Cardiac atrium fibroblast (primary cell): Measurements from ENCODE around the gene RAB39B. TPM values are rescaled to one million over a fixed set of nuclear protein-coding genes. Genes with fewer than 3 reads are reported as not detected.

ENCODE experiments used
- total RNA-seq: library from RNA; depleted of rRNA; stranded (reverse); fragments of >200 nt; gene quantifications from 2 replicates; pipeline ENCODE4 v1.2.3, GENCODE V29; 2015

Gene RAB39B
- total RNA-seq = not detected in 2 replicates

GRCh38 chrX:155263854-155264628 is at the start of gene RAB39B:
TSS of gene RAB39B (minus strand) at chrX:155264491. CDS start at chrX:155264288, 203 bp downstream.

GRCh38 chrX:155216179-155216939 is 47.9 kb downstream of the RAB39B start, which contains the start of gene VBP1:
TSS of gene VBP1 (plus strand) at chrX:155216460. CDS start at chrX:155216483, 23 bp downstream.

Other genes with a start within 250 kb of the RAB39B start
- gene F8, start 241.8 kb downstream of the RAB39B start, total RNA-seq = 23.6 and 23.7 TPM in 2 replicates
- 84.7 and 137 TPM in 2 replicates for gene FUNDC2, start 237.6 kb downstream of the RAB39B start, total RNA-seq
- gene CMC4, start 193.4 kb downstream of the RAB39B start, total RNA-seq = 28.0 and 40.3 TPM in 2 replicates
- 1.1 and 4.1 TPM in 2 replicates for gene MTCP1, start 193.4 kb downstream of the RAB39B start, total RNA-seq
- 7.1 and 9.0 TPM in 2 replicates for gene BRCC3, start 193.0 kb downstream of the RAB39B start, total RNA-seq
- gene VBP1, start 48.0 kb downstream of the RAB39B start, total RNA-seq = 52.4 and 53.6 TPM in 2 replicates
- gene CLIC2, start 70.1 kb upstream of the RAB39B start, total RNA-seq = 0.54 and 0.97 TPM in 2 replicates
- not detected in 2 replicates for gene F8A2, start 117.6 kb upstream of the RAB39B start, total RNA-seq
- 9.4 and 11.0 TPM in 2 replicates for gene F8A3, start 194.1 kb upstream of the RAB39B start, total RNA-seq